HCEC 1CT (cell line): ENCODE results near the gene GBX1.

ENCODE experiments used
- DNase-seq: peaks from one replicate; pipeline ENCODE4 v3.0.0-alpha.2; 2017

The GBX1 gene

DNA sequence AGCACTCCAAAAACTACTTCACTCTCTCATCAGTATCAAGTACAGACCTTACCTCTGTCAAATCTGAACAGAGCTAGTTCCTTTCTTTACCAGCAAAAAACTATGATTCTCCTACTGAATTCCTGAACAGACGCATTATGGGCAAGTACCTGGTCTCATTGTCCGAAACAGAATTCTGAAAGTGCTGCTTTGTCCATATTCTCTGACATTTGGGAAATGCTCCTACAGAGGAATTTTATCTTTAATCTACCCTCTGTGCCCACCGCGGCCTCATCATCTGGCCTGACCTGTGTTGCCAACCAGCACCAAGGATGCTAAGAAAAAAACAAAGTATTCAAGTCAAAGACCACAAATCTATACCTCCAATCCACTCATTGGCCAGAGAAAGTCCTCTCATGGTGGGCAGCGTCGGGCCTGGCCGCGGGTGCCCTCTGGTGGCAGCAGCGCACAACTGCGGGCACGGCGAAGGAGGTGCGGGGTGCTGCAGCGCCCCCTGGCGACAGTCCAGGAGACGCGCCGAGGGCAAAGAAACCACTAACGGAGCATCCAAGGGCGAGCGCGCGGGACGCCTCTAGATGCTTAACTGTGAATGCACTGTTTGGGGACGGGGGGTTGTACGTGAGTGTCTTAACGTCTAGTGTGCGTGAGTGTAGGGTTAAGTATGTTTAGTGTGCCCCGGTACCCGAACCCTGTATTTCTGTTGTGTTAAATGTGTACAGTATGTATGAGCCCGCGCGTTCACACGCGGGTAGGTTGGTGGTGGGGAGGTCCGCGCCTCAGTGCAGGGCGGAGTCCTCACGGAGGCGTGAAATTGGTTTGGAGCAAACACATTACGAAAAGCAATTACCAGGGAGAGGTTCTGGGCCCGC, 5.0 kb upstream of the GBX1 start:
- DNase-seq: peak; percentile 58

DNA sequence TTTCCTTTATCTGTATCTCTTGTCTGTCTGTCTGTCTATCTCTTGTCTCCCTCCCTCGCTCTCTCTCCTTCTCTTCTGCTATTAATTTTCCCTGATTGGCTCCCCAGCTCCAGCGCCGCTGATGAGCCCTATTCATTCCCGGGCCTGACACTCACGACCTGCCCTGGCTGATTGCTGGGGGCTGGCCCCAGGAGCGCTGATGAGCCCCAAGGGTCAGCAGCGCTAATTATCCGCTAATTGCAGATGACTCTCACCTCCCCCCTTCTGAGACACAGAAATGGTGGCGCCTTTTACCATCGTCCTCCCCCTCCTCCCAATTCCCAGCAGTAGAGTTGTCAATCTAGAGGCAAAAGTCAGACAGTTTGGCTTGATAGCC, 1.3 kb upstream of the GBX1 start:
- no peak for DNase-seq

DNA sequence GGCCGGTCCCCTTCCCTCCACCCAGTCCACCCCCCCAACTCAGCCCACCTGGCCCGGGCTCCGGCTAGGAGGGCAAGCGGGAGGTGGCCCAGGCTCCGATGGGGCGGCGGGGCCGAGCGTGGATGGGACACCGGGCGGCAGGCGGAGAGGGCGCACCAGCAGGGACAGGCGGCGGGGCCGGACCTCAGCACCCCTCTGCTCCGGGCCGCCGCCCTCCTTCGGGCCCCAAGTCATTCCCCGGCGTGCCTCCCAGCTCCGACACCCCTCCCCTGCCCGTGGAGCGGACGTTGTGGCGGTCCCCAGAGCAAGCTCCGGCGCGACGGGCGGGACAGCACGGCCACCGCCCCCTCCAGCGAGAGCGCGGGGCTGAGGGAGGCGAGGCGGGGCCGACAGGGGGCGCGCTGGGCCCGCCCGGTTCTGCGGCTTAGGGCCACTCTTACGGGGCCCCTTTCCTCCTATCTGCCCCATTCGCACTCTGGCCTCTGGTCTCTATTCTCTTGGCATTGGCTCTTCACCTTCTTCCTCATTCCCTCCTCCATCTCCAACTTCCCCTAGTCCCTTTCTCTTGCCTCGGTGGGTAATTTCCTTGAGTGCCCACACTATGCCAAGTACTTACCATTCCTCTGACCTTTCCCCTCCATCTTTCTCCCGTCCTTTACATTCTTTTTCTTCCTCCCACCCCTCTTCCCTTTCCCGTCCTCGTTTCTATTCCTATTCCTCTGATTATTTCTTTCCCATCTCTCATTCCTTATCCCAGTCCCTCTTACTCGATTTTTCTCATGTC, 701 bp upstream of the GBX1 start:
- DNase-seq: no peak

DNA sequence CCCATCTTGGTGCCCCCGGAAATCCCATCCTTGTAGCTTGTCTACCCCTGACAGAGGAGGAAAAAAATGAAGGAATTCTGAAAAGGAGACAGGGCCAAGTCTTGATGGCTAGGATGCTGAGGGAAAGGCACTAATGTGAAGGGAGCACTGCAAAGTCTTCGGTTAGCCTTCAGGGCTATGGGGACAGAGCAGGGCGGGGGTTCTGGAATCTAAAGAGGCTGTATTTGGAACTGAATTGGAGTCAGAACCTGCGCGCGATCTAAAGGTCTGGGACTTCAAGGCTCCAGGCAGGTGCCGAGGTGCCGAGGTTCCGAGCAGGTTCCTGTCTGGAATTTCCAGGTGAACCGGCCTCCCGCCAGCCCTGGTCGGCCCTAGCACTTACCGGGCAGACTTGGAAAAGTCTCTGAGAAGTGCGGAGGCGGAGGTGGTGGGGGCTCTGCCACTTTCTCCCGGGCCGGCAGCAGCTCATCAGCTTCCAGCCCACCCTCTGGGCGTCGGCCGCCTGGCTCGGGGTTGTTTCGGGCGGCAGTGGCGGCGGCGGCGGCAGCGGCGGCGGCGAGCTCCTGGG, 781 bp downstream of the GBX1 start:
- DNase-seq: no peak

DNA sequence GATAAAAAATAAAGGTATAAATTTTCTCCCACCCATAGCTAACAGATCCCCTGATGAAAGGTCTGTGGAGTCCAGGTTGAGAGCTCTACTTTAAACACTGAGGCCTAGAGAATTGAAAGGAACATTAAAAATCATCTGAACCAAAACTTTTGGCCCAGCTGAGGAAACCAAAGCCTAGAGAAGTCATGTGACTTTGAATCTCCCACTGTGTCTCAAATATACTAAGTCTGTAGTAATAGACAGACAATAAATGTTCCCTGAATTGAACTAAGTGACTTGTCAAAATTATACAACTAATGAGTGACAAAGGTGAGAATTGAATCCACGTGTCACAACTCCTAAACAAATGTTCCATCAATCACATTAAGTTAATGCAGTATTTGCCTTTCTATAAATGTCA, 5.7 kb downstream of the GBX1 start:
- no peak for DNase-seq

DNA sequence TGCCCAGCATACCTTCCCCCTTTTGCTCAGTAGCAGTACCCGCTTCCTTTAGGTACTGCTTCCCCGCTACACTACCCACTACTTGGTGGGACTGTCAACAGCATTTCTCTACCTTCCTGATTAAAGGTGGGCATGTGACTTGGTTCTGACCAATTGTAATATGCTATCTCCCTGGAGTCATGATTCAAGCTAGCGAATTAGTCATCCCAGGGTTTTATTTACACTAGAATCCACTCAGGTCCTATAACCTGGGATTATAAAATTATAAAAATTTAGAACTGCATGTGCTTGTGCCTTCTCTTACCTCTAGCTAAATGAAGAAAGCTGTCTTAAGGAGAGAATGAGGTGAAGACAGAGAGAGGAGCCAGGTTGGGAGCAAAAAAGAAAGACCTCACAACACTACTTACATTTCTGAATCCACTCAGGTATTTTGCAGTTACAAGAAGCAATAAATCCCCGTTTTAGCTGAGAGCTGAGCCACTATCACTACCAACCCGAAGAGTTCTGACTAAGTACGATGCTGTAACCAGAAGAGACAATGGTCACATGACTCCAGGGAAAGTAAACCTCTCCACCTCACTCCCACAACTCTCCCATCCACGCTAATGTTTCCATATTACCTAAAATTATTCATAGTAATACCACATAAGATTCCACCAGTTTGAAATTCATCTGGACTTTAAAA, 9.7 kb downstream of the GBX1 start:
- no peak for DNase-seq

DNA sequence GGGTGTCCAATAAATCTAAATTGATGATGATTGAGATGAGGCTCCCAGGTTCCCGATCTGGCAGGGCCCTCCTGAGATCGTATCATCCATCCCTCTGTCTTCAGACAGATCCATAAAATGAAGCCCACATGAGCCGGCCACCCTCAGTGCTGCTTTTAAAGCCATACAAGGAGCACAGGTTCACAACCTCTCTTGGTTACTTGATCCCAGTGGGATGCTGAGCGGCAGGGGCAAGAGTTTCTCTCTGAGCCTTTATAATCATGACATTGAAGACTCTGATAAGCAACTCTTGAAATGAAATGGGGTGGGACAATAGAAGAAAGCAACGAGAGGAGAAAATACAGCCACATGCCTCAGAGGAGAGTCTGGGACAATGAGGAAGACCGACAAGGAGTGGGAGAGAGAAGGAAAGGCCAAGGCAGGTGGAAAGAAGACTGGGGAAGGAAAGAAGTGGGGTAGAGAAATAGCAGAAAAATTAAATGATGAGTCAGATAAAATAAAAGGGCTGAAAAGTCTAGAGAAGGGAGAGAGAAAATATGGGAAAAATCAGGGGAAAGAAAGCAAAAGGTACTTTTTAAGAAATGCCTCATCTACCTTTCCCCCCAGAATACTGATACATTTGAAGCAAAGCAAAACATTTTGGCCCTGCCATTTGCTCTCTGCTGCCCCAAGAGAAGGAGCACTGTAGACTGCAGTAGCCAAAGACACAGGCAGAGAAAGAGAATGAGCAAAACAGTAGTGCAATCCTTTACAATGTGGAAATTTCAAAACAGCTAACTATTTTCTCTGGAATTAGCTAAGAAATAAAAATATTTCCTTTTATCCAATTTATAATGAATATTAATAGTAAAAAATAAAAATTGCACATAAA, 14.6 kb downstream of the GBX1 start:
- no peak for DNase-seq

DNA sequence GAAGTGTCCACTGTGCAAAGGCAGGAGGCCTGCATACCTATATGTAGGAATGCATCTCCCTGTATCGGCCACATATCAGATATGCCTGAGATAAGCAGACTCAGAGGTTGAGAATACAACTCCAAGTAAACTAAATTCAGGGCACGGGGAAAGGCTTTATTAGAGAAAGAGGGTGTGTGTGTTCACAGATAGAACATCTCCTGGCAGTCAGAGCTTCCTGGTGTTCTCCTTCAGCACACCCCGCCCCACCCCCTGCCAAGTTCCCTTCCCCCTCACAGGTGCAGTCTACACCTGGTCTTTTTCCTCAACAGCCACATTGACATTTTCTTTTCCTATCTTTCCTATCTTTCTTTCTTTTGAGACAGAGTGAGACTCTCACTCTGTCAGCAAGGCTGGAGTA, 17.1 kb downstream of the GBX1 start:
- no peak for DNase-seq

DNA sequence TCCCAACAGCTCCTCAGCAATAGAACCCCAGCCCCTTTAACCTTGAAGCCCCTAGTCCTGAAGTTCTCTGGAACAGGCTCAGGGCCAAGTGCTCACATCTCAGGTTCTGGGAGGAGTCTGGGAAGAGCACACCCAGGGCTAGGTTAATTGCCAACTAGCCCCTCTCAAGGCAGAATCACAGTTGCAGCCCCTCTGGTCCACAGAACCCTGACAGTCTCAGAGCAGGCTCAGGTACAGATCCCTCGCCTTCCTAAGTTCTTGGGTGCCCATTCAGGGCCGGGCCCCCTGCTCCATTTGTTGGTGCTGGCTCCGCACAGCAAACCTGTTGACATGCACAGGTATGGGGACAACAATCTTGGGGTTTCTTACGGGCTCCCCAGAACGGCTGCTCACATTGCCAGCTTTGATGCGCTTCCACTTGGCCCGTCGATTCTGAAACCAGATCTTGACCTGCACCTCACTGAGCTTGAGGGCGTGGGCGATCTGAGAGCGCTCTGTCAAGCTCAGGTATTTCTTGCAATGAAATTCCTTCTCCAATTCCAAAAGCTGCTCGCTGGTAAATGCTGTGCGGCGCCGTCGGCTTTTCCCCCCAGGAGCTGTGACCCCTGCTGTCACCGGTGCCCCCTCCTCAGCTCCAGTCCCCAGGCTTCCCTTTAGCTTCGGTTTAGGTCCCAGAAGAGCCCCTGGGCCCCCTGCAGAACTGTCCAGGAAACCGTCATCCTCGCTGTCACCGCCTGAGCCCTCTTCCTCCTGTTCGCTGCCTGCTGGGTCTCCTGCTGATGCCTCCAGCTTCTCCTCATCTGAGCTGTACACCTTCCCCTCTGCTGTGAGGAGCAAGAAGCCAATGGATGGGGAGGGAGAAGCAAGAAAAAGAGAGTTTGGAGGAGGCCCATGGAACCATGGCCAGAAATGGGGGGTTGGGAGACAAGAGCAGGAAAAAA, 18.9 kb downstream of the GBX1 start:
- DNase-seq: no peak

DNA sequence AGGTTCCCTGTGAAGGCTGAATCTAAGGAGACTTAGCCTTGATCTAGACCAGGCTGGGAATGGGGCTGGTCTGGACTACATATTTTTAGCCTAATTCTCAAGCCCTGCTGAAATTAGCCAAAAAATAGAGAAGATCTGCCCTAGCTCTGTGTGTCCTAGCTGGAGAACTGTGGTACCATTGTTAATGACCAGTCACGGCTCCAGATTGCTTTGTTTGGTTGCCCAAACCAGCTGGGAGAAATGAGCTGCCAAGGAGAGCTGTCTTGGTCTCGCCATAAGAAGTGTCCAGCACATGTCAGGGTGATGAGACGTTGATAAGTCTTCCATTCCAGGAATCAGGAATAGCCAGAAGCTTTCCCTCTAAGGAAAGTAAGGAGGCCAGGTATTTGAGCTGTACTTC, 20.7 kb downstream of the GBX1 start:
- no peak for DNase-seq

DNA sequence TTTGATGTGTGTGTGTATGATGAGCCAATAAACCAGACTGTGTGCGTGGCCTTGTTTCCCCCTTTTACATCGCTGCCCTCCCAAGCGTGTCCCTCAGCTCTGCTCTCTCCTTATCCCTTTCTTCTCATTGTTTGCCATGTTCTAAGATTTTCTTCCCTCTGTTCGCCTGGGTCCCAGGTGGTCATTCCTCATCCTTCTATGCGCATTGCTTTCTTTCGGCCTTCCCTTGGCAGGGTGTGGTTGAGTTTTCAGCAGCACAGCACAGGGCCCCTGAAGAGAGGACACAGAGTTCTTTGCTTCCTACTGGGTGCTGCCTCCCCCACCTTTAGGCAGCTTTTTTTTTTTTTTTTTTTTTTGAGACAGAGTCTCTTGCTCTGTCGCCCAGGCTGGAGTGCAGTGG, 23.1 kb downstream of the GBX1 start:
- DNase-seq: no peak

DNA sequence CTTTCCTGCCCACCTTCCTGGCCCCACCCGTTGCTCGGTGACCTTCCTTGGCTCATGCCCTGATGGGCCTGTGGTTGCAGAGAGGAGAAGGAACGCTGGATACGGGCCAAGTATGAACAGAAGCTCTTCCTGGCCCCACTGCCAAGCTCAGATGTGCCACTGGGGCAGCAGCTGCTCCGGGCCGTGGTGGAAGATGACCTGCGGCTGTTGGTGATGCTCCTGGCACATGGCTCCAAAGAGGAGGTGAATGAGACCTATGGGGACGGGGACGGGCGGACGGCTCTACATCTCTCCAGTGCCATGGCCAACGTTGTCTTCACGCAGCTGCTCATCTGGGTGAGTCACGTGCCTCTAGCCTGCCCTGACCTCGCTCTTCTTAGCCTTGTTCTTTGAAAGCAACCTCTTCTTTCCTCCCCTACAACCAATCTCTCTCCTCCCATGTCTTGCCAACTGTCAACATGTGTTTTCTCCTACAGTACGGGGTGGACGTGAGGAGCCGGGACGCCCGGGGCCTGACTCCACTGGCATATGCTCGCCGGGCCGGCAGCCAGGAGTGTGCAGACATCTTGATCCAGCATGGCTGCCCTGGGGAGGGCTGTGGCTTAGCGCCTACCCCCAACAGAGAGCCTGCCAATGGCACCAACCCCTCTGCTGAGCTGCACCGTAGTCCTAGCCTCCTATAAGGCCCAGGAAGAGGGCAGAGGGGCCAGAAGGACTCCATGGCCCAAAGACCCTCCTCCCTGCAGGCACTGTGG, 24.1 kb downstream of the GBX1 start:
- no peak for DNase-seq

DNA sequence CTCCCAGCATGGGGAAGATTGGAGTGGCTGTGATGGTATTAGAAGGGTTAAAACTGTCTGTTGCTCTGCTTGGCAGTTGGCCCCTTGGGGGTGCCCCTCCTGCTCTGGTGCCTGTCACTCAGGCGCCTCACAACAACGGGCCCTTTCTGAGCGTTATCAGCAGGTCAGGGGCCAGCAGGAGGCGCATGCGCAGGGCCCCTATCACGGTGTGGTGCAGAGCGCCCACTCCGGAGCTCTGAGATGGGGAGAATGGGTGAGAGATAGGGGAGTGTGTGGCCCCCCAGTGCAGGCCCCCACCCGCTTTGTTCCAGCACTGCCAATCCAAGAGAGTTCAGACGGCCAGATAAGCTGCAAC, 24.8 kb downstream of the GBX1 start:
- DNase-seq: no peak

DNA sequence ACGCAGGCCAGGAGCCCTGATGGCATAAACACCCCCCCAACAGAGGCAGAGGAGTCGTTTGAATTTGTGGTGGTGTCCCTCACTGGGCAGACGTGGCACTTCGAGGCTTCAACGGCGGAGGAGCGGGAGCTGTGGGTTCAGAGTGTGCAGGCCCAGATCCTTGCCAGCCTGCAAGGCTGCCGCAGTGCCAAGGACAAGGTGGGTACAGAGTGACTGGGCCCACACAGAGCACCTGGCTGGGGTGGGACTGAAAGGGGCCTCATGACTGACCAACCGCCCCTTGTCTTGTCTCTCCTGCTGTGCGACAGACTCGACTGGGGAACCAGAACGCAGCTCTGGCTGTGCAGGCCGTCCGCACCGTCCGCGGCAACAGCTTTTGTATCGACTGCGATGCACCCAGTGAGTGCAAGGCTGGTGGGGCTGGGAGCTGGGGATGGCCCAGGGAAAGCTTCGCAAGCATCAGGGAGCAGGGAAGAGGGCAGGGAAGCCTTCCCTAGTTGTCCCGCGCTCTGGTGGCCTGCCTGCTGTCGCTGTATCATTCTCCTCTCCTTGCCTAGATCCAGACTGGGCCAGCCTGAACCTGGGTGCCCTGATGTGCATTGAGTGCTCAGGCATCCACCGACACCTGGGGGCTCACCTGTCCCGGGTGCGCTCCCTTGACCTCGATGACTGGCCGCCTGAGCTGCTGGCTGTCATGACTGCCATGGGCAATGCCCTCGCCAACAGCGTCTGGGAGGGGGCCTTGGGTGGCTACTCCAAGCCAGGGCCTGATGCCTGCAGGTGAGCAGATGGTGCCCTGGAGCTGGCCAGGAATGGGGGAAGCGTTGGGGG, 25.4 kb downstream of the GBX1 start:
- no peak for DNase-seq

DNA sequence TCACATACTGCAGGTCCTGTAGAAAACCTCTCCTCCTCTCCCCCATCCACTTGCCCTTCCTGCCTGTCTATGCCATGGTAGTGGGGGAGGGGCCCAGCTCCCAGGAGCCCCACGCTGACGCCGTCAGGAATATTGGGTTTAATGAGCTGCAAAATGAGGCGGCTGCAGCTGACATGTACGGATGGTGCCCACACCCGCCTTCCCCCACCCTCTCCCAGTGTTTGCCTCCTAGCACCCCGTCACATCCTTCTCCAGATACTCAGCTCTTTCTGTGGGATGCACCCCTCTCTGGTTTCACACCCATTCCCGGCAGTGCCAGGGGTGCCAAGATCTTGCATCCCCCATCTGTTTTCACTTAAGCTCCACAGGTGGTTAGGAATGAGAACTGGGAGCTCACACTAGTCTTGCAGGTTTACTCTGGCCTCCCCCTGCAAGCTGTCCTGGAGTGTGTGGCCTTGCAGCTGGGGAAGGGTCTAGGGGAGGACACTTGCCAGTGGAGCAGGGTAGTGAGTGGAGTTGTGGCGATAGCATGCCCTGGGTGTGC, 26.1 kb downstream of the GBX1 start:
- no peak for DNase-seq

DNA sequence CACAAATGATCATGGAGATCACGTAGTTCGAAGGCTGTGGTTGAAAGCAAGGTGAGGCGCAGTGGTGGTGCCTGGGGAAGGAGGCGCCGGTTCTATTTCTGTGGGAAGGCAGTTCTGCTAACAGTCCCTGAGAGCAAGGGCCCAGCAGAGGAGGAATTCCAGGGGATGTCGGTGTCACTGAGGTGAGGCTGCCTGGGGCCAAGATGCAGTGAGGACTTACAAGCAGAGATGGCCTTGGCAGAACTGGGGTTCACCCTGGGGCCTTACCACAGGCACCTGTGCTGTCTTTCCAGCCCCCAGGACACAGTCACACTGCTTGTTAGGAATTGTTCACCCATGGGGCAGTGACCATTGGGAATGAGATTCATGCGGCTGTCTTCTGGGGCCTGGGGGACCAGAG, 26.7 kb downstream of the GBX1 start:
- DNase-seq: no peak

DNA sequence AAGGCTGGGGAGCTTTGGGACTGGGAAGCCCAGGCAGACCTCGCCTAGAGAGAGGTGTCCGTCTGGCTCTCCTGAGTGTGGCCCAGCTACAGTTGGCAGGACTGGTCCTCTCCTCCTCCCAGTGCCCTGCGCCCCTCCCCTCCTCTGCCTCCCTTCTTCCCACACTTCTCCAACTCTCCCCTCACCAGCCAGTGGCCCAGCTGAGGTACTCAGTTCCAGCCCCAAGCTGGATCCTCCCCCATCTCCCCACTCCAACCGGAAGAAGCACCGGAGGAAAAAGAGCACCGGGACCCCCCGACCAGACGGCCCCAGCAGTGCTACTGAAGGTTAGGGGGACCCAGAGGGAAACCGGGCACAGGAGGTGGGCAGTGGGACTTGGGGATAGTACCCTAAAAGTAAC, 27.7 kb downstream of the GBX1 start:
- DNase-seq: no peak

DNA sequence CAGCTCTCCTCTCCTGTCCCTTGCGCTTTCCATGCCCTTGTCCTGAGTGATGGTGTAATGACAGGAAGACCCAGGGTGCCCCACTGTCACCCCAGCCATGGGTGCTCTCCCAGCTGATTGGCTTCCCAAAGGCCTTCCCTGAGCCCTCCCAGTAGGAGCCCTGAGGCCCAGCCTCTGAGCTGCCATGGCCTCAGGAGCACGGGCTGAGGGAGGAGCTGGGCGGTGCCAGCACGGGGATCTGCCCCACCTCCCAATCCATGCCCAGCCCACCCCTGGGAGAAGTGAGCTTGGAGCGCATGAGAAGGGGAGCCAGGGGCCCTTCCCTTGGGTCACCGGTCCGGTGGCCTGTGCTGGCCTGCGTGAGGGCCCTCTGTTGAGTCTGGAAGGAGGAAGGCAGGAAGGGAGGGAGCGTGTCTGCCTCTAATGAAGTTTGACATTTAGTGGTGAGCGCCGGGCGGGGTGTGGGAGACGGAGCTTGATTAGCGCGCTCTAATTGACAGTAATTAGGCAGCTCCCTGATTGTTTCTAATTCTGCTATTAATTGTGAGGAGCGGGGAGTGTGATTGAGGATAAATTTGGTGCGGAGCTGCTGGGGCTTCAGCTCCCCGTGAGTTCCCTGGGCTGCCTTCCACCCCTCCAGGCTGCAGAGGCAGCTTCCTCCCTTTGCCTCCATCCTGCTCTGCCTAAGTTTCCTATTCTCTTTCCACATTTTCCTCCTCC, 28.3 kb downstream of the GBX1 start:
- DNase-seq: no peak
